ENCODE data around the gene GNAI3.

The GNAI3 gene

GRCh38 chr1:109567877-109568672 lies 19.7 kb downstream of the GNAI3 start:
- ChIA-PET POLR2A (ENCODE audit: low non-redundant PET) (no interaction called here), CTCF (no interaction called here)
- TF ChIP-seq CTCF (conservative IDR thresholded peaks at IDR 0.05; ENCODE audit: low read depth): no peak
- no peak overlapping the region for H3K27ac ChIP-seq
- DNase-seq (ENCODE audit: low spot score): no peak

DNA sequence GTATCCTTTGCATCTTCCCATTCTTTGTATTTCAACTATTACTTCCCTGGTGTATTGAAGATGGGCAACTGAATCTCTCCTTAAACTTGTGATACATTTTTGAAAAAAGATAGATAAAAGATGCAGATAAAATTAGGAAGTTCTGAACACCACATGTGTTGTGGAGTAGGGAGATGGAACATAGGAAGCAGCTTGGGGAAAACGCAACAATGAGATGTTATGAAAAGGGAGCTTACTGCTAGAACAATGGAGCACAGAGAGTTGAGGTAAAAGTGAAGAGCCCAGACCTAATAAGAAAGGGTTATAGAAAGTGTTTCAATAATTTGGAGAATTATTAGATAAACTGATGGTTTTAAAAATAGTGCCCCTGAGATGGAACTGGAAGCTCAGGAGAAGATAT lies 20.9 kb downstream of the GNAI3 start:
- no peak for TF ChIP-seq CTCF (conservative IDR thresholded peaks at IDR 0.05; ENCODE audit: low read depth)
- ChIA-PET CTCF (no interaction called here), POLR2A (ENCODE audit: low non-redundant PET) (no interaction called here)
- H3K27ac ChIP-seq: no peak overlapping the region
- DNase-seq (ENCODE audit: low spot score): no peak

GRCh38 chr1:109570414-109570813 lies 22.0 kb downstream of the GNAI3 start:
- POLR2A ChIA-PET (ENCODE audit: low non-redundant PET): no interaction called here

GRCh38 chr1:109573785-109574184 lies 25.4 kb downstream of the GNAI3 start:
- no peak overlapping the region for H3K27ac ChIP-seq
- POLR2A ChIA-PET (ENCODE audit: low non-redundant PET): no interaction called here
- DNase-seq (ENCODE audit: low spot score): no peak

More at GRCh38 chr1:109570414-109570813, 22.0 kb downstream of the GNAI3 start:
- peak; percentile 30 for DNase-seq (ENCODE audit: low spot score)
- CTCF ChIA-PET: interaction anchor here (0.6 to 0.7 kb wide), 2 partner anchors 9 to 42 kb away, joined by 3 to 4 read pairs; no protein-coding TSS in a partner anchor
- no peak overlapping the region for H3K27ac ChIP-seq
- no peak for TF ChIP-seq CTCF (conservative IDR thresholded peaks at IDR 0.05; ENCODE audit: low read depth)

GRCh38 chr1:109578947-109579443 lies 30.6 kb downstream of the GNAI3 start:
- no peak overlapping the region for H3K27ac ChIP-seq
- CTCF ChIA-PET: interaction anchor here (0.6 to 0.8 kb wide), 3 partner anchors 9 to 198 kb away, joined by 3 to 4 read pairs (median 3); no protein-coding TSS in a partner anchor
- no peak for TF ChIP-seq CTCF (conservative IDR thresholded peaks at IDR 0.05; ENCODE audit: low read depth)
- DNase-seq (ENCODE audit: low spot score): no peak
- POLR2A ChIA-PET (ENCODE audit: low non-redundant PET): no interaction called here

More at GRCh38 chr1:109573785-109574184, 25.4 kb downstream of the GNAI3 start:
- CTCF ChIA-PET: no interaction called here
- no peak for TF ChIP-seq CTCF (conservative IDR thresholded peaks at IDR 0.05; ENCODE audit: low read depth)

DNA sequence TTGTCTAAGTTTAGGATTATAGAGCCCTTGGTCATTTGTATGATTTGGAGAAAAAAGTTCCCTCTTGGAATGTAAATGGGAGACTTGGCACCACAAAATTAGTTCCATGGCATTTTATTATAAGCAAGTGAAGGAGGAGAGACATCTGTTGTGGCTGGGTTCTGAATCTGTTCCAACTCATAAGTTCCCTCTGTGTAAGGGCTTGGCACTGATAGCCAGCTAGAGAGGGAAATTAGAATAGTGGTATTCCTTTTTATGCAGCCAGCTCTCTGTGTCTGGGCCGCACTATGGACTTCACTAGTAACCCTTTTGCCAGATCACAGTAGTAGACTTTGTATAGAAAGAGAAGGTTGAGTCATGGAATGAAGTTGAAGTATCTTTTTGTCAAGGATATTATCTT lies 31.1 kb downstream of the GNAI3 start:
- DNase-seq (ENCODE audit: low spot score): no peak
- TF ChIP-seq CTCF (conservative IDR thresholded peaks at IDR 0.05; ENCODE audit: low read depth): no peak
- CTCF ChIA-PET: interaction anchor here (0.6 to 0.8 kb wide), 2 partner anchors 9 to 71 kb away, joined by 3 read pairs; no protein-coding TSS in a partner anchor
- no peak overlapping the region for H3K27ac ChIP-seq
- POLR2A ChIA-PET (ENCODE audit: low non-redundant PET): no interaction called here
